ENCODE data around the gene NFATC1.

NFATC1 gene

DNA sequence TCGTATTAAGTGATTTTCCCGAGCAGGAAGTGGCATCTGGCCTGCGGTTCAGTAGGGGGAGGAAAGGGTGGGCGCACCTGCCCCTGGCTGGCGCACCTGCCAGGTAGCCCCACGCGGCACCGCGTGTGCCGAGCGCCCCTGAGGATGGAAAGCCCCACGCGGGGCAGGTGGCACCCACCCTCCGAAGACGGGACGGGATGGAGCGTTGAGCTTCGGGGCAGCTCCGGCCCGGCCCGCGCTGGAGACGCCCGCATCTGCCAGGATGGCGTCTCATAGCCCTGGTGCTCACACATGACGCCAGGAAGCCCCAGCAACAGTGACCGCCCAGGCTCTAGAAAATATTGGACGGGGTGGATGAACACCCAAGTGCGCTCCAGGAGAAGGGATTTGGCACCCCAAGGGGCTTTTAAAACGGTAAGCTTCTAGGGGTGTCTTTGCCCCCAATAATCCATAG is 2.5 kb upstream of the NFATC1 start:
- DNase-seq = no peak

DNA sequence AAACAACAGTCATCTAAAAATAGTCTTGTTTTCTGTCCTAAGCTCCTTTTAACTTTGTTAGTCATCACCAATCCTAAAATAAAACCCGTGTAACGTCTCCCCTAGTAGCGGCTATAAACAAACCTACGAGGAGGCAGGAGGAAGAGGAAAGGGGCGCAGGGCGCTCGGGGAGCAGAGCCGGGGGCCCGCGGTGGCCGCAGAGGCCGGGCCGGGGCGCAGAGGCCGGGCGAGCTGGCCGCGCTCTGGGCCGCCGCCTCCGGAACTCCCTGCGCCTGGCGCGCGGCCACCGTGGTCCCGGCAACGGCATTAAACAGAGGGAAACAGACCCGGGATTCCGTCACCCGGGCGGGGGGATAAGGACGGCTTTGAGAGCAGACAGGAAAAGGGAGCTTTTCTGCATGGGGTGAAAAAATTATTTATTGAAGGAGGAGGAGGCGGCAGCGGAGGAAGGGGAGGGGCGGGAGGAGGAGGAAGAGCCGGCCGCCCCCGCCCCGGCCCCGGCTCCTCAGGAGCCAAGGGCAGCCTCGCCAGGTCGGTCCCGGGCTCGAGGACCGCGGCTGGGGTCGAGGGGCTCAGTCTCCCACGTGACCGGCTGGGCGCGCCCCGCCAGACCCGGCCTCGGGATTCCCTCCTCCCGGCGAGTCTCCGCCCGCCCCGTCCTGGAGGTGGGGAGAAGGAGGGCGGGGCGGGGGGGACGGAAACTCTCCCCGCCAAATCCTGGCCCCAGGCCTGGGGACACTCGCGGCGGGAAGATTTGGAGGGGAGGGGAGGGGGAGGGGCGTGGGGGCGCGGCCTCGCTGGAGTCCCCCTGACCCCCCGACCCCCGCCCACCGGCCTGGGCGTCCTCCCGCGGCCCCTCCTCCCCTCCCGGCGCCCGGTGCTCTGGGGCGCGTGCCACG is 1.8 kb upstream of the NFATC1 start:
- peak; percentile 39 to 83 for DNase-seq

DNA sequence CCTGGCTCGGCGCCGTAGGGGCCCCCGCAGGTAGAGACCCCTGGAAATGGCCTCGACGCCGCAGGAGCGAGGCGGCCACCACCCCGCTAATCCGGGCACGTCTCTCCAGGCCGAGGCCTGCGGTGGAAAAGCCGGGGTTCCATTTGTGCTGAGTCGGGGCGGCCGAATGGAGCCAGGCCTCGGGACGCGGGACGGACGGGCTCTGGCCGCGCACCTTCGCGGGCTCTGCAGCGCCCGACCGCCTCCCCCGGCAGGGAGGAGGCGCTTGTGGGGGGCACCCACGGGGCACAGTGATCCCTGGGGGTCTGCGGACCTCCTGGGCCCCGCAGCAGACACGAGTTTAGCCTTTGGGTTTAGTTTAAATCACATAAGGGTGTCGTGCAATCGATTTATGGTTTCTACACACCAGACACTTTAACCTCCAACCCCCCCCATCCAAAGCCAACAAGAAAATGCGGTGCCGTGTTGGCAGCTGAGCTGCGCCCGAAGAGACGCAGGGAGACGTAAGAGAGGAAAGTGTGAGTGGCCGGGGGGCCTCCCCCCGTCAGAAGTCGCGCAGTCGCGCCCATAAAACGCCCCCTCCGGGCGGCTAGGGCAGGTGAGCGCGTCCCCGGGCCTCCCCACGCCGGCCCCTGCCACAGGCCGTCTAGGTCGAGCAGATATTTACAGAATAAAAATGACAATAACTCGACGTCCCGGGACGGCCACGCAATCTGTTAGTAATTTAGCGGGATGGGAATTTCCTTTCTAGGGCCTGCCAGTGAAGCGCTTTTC is 1.0 kb upstream of the NFATC1 start:
- no peak for DNase-seq

DNA sequence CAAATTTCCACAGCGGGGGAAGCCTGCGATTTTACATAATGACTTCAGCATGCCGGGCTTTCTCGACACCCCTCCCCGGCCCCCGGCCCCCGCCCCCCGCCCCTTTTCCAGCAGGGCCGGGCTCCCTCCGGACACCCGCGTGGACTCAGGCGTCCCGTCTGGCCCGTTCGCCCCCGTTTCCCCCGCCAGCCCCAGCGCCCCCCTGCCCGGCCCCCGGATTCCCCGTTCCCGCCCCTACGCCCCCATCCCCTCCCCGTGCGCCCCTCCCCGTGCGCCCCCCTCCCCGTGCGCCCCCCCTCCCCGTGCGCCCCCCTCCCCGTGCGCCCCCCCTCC is 456 bp upstream of the NFATC1 start:
- no peak for DNase-seq

DNA sequence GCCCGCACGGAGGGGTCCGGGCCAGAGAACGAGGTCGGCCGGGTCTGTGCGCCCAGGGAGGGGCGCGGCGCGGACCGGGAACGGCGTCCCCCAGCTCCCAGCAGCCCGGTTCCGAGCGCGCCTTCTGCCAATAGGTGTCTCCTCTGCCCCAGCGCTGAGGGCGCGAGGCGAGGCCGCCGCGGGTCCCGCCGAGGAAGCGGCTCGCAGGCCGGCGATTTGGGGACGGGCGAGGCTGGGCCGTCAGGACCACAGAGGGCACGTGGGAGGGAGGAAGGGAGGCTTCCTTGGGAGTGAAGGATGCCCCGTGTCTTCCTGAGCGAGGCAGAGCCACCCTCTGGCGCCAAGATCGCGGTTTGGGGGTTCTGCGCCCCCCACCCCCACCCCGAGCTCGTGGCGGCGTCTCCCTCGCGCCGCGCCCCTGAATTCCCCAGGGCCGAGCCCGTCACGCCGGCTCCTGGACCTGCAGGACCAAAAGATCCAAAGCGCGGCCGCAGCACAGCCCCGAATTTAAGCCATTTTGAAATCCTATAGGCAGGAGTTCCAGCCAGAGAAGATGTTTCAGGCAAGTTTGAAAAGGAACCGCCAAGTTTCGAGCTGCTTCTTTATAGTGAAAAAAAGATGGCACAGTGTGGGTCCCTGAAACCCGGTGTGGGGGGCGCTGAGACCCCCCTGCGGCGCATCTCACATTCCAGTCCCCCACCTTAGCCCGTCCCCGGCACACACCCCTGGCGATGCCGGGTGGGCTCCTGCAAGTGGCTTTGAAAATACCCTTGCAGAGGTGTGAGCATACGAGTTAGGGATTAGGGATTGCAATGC is 909 bp downstream of the NFATC1 start:
- DNase-seq = peak in 1 of 2 donors; percentile 43

DNA sequence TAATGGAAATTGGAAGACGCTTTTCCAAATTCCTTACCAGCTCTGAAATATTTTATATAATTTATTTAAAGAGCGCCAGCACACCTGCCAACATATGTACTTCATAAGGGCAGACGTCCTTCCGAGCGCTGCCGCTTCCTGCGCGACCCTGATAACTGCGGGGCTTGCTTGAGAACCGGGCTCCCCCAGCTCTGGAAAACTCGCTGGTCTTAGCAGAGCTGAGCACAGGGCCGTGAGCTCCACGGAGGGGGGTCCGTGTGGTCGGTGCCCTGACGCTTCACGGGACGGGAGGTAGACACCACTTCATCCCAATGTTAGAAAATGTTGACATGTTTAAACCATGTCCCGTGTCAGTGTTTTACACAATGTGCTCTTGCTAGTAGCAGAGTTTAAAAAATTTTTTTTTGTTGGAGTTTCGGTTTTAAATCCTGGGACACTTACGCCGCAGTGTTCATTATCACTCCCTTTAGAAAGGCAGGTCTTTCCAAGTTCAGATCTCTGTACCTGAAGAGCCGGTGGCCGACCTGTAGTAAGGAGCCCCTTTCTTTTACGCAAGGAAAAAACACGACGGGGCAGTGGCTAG is 1.6 kb downstream of the NFATC1 start:
- DNase-seq = no peak

DNA sequence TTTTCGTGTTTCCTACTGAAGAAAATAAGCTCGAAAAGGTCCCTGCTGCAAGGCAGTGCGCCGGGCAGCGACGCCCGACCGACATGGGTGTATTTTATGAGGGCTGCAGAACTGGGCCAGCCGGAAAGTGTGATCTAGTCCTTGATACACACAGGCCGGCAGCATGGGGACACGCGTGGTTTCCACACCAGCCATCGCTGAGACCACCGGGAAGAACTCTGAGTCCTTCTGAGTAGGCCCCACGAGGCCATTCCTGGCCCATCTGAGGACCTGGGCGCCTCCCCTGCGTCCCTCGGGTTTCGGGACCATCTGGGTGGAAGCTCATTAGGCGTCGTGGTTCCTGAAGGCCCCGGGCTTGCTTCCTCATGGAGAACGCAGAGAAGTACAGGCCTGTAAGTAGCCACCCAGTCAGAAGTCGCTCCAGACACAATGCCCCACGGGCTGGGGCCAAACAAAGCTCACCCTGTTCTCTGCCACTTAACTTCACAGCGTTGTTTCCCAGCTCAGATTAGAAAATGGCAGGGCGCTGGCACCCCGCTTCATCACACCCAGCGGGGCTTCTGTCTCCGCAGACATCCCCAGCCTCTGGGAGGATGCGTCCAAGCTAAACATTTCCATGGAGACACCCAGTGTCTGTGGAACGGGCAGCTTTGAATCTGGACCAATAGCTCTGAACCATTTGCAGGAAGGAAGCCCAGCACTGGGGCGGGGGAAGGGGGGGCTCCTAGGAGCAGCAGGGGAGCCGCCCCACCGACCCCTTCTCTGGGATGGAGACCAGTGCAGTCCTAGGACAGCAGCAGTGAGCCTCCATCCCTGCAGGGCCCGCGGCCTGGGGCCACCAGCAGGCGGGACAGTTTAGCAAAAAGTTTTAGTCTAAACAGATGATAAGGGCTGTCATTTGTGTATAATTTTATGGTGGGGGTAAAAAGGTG is 2.4 kb downstream of the NFATC1 start:
- DNase-seq = no peak

DNA sequence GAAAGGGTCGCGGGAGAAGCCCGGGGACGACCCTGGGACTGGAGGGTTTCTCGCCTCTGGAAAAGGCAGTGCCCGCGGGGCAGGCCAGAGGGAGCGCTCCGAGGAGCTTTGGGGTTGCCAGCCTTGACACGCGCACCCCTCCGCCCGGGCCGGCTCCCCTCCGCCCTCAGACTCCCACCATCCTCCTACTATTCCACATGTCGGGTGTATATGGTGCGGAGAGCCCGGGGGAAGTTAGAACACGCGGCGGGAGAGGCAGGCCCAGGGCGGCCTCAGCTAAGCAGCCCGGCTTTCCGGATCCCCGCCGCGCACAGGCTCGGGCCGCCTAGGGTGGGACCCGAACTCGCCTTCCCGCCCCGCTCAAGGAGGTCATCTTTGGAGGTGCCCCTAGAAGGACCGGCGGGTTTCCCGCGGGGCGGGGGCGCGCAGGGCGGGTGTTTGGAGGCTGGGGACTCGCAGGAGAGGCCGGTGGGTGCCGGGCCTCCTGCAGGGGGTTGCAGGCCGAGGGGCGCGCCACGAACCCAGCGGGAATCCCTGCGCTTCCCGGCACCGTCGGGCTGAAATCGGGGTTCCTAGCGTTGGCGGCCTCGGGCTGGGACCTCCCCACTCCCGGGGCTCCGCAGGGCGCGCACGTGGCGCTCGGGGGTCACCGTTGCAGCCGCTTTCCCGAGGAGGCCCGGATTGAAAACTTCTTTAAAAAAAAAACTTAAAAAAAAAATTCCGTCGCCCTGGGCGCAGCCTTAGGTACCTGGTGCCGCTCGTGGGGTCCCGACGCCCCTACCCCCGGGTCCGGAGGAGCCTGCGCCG is 3.7 kb downstream of the NFATC1 start:
- DNase-seq = peak in 1 of 2 donors; percentile 15

DNA sequence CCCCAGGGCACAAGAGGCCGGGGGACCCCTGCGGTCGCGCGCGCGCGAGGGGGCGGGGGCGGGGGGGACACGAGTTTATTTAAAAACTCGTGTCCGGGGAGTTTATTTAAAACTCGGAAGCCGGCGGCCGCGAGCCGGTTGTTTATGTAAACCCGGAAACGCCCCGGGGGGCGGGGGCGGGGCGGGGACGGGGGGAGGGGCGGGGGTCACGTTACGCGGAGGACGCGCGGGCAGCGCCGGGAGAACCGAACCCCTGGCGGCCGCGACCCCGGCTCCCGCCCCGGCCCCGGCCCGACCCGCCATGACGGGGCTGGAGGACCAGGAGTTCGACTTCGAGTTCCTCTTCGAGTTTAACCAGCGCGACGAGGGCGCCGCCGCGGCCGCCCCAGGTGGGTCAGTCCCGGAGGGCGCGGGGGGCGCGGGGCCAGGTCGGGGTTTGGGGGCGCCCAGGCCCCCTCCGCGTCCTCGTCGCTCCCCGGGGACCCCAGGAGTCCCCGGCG is 4.4 kb downstream of the NFATC1 start:
- DNase-seq = peak in 1 of 2 donors; percentile 46

DNA sequence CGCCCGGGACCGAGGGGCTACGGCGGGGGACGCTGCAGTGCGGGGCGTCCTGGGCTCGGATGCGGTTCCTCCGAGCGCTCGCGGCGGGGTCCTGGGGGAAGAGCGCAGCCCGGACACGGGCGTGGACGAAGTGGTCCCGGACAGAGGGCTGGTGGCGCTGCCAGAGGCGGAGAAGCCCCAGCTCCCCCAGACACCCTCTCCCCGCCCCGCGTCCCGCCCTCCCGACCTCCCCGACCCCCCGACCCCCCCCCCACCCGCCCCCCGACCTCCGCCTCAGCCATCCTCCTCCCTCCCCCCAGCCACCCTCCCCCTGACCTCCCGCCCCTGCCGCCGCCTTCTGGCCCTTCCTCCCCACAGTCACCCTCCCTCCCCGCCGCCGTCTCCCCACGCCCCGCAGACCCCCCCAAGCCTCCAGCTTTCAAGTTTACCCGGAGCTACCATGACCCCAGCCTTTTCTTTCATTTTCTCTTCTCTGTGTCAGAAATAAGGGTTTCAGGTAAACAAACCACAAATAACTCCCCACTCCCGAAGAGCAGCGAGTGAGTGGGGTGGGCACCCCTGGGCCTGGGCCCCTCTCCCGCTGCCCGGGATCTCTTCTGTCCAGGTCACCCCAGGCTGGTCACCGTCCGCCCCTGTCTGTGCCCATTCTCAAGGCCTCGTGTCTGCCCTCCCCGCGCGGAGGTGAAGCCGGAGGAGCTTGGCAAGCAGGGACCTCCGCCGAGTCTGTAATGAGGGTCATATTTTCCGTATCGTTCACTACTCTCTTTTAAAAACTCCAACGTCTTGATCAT is 5.1 kb downstream of the NFATC1 start:
- DNase-seq = peak in 1 of 2 donors; percentile 10

DNA sequence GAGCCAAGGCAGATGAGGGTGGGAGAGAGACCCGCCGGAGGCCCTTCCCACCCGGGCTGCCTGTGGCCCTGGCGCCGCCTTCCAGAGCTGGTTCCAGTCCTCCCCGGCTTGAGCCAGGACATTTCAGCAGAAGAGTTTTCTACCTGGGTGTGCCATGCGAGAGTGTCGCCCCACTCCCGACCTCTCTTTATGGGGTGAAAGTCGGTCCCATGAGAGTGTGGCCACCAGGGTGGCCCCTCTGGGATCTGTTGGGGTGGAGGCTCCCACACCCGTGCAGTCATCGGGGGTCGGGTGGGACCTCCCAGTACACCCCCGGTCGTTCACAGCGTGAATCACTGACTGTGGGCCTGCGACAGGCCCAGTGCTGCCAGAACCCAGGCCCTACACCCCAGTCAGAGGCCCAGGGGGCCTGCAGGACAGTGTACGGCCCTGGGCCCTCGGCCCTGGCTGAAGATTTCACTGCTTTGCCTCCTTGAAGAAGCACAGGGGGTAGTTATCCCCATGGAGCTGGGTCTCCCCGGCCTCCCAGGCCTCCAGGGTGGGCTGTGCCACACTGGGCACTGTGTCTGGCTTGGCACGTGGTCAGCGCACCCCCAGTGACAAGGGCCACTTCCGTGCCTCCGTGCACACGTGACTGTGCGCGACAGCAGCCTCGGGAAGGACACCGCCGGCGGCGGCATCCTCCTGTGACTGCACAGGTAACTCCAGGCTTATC is 5.9 kb downstream of the NFATC1 start:
- DNase-seq = no peak

DNA sequence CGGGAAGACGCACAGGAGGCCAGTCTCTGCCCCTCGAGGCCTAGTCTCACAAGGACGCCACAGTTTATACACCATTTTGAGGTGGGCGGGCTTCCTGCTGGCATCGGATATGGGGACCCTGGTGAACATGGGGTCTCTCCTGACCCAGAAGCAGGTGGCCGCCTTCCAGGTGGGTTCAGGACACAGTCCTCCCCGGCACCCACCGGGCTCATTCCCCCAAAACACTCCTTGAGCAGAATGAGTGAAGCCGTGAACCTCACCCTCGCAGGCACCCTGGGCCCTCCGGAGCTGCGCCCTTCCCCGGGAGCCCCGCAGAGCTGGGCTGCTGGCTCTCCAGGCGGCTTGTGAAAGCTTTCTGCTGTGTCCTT is 6.5 kb downstream of the NFATC1 start:
- no peak for DNase-seq

DNA sequence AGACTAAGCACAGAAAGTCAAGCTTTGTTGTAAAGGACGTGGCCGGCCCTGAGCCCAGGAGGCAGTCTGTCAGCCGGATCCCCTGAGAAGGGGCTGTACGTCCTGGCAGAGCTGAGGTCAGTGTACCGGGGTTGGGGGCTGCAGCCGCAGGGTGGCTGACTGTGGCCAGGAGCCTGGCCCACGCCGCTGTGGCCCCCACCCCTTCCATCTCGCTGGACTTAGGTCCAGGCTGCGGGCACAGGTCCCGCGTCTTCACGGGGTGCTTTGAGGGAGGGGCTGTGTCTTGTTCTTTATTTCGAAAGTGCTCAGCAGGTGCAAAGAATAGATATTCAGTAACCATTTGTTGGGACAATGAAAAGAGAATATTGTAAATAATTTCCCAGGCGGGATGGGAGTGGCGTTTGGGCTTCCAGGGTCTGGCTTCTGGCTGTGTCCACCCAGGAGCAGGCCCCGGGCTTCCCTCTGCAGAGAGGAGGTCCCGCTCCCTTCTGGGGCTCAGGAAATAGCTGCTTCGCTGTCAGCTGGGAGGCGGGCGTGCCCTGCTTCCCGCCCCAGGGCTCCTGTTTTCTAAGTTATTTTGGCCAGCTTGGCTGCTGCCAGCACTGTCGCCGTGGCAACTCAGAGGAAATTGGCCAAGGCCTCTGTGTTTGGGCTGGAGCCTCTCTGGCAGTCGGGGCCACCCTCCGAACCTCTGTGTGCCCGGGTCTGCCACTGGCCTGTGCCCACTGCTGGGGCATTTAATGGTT is 7.4 kb downstream of the NFATC1 start:
- DNase-seq = peak; percentile 8 to 28

DNA sequence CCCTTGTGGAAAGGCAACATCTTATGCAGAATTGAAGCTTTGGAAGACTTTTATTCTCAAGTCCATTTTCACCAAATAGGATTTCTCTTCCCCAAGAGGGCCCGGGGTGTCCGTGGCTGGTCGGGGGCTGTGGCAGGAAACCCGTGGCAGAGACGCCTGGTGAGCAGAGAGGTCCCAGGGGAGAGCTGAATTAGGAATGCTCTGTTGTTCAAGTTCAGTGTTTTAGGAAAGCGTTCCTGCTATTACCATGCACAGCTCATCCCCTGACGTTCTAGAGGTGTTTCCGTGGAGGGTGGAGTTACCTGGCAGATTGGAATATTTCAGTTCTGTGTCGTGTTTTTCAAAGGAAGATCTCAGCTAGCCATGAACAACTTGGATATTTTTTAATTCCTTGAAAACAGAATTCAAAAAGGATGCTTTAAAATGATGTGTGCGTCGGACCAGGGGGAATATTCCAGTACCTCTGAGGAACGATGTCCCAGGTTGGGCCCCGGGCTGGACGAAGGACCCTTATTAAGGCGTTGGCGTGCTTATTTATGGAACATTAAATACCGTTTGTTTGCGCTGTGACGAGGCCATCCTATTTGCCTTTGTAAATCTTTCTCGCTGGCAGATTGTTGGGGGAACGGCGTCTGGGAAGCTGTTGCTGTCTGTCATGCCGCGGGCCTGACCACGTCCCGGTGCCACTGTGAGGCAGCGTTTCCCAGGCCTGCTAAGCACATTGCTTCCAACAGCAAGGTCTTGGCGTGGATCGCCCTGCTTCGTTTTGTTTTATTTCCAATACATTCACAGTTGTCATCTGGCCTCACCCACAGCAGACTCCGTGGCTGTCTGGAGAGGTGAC is 8.2 kb downstream of the NFATC1 start:
- DNase-seq = no peak

DNA sequence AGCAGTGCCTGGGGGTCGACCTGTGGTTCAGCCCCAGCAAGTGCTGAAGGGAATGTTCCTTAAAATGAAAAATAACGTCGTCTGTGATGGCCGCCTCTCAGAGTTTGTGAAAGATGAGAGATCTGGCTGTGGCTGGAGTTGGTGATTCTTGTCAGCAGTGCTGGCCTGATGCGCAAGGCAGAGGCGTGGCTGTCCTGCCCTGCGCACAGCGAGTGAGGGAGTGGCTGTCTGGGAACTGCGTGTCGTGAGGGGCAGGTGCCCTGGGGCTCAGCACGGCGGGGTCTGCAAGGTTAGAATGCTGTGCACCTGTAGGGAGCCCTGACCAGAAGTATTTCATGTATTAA is 8.8 kb downstream of the NFATC1 start:
- DNase-seq = no peak

DNA sequence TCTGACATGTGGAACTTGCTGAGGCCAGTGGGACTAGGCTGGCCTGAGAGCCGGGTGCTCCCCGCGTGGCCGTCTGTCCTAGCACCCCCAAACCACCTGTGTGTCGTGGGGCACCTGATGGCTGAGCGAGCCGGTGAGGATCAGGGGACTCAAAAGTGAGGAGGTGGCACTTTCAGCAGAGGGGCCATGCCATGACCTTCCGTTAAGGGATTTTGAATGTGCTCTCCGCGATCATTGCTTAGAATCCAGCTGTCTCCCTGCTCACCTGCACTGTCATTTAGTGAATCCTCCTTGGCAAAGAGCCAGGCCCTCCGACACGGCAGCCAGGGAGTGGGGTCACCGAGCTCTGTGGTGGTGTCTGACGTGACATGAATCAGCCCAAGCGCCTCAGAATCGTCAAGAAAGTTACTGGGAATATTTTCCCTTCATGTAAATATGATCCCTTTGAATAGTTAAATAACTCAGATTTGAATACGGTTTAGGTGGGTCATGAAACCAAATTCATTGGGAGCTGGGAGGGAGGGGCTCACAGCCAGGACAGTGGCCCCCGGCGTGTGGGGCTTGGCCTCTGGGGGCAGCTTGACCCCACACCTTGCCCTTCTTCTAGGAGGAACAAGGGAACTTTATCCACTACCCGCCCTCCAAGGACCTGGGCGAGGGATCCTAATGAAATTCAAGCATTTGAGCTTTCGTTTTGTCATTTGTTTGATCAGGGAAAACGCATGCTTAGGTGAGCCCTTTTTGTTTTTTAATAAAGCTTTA is 9.5 kb downstream of the NFATC1 start:
- no peak for DNase-seq

Measured in bone marrow (tissue), 2 donors.